Measurements from ENCODE around the gene ZNF500. TPM values are rescaled to one million over a fixed set of nuclear protein-coding genes. Genes with fewer than 3 reads are reported as not detected.

ZNF500 gene
- total RNA-seq, 4 donors from 2014 or later: 8.9 to 18.6 (median 10.9) TPM

DNA sequence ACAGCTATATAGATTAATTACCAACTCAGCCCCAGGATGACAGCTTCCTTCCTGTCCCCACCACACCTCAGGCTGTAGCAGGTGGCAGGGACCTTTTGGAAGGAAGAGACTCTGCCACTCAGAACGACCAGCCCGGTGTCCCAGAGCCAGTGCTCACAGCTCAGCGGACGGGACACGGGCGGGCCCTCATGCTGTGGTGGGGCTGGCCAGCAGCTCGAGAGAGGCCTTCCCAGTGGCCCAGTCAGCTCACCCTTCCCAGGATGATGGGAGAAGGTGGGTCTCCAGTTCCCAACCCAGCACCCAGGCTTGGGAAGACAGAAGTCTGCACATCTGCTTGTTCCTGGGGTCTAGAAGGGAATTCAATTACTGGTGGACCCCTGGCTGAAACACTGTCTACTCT lies 63.1 kb downstream of the ZNF500 start:
- DNase-seq (ENCODE audit: low spot score) (no peak), ATAC-seq (ENCODE audit: low FRiP score) (no peak)
- TF ChIP-seq, protein P1, sequence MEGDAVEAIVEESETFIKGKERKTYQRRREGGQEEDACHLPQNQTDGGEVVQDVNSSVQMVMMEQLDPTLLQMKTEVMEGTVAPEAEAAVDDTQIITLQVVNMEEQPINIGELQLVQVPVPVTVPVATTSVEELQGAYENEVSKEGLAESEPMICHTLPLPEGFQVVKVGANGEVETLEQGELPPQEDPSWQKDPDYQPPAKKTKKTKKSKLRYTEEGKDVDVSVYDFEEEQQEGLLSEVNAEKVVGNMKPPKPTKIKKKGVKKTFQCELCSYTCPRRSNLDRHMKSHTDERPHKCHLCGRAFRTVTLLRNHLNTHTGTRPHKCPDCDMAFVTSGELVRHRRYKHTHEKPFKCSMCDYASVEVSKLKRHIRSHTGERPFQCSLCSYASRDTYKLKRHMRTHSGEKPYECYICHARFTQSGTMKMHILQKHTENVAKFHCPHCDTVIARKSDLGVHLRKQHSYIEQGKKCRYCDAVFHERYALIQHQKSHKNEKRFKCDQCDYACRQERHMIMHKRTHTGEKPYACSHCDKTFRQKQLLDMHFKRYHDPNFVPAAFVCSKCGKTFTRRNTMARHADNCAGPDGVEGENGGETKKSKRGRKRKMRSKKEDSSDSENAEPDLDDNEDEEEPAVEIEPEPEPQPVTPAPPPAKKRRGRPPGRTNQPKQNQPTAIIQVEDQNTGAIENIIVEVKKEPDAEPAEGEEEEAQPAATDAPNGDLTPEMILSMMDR (IDR thresholded peaks at IDR 0.05): no peak

DNA sequence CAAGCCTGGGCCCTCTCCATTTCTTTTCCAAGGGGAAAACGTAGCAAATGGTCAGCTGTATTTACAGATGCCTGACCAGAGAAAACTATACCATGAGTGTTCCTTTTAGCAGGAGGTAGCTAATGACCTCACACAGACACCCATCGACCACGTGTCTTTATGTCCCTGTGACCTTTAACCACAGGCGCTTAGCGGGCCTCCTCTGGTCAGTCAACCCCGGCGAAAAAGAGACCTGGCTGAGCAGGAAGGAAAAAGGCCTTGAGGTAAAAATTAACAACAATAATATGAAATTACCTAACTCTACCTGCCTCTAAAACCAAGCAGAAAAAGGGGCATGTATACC lies 64.5 kb downstream of the ZNF500 start:
- TF ChIP-seq, protein P1 (IDR thresholded peaks at IDR 0.05): no peak
- no peak for ATAC-seq (ENCODE audit: low FRiP score)
- no peak for DNase-seq (ENCODE audit: low spot score)

DNA sequence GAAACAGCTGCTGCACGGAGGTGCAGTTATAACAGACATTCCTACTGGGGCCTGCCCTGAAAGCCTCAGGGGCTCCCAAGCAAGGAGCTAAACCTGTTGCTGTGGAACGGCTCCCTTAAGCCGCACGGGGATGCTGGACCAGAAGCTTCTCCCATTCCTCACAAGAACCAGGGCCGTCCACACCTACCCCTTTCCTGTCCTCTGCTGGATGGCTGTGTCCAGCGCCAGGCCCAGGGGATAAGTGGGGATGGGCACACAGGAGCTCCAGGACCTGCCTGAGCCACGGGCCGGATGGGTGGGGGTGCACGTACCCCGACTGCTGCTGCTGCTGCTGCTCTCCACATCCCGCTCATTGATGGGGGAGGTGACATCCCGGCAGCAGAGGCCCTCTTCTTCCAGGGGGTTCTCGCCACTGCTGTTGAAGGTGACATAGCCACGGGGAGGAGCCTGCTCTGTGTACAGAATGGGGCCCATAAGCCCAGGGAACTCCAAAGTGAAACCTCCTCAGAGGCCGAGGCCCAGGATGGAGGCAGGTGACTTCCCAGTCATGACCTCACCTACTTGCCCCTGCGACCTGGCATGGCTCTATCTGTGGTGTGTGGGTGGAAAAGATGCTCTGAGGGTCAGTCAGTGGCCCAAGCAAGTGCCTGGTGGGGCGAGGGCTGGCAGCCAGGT lies 65.0 kb downstream of the ZNF500 start:
- DNase-seq (ENCODE audit: low spot score): no peak
- TF ChIP-seq, protein P1 (IDR thresholded peaks at IDR 0.05): no peak

DNA sequence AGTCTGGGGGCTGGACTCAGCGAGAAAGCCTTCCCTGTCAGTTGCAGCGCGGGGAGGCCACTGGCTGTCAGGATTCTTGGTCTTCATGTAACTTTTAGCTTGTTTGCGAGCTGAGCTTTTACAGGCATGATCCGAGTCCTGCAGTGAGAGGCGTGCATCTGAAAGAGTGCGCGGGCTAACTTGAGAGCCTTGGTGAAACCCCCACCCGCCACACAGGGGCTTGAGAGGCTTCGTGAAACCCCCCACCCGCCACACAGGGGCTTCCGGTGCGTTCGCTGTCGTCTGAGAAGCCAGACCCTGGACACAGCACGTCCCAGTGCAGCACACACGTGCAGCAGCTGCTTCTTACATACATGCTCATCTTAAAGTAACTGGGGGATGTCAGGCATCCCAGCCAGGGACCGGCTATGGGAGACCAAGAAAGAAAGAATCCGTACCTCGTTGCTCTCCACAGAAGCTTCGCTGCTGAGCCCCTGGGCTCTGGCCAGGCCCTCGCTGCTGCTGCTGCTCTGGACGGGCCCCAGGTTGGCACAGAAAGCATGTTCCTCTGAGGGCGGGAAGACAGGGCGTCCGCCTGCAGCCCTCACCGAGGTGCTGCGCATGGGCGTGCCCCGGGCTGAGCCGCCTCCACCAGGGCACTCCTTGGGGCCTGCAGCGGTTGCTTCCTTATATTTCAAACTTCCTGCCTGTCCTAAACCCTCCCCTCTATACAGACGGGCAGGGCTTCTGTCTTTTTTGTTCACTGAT lies 65.8 kb downstream of the ZNF500 start:
- TF ChIP-seq, protein P1 (IDR thresholded peaks at IDR 0.05): no peak
- ATAC-seq (ENCODE audit: low FRiP score): no peak
- DNase-seq (ENCODE audit: low spot score): no peak

More for the DNA sequence above, 65.0 kb downstream of the ZNF500 start:
- no peak for ATAC-seq (ENCODE audit: low FRiP score)

DNA sequence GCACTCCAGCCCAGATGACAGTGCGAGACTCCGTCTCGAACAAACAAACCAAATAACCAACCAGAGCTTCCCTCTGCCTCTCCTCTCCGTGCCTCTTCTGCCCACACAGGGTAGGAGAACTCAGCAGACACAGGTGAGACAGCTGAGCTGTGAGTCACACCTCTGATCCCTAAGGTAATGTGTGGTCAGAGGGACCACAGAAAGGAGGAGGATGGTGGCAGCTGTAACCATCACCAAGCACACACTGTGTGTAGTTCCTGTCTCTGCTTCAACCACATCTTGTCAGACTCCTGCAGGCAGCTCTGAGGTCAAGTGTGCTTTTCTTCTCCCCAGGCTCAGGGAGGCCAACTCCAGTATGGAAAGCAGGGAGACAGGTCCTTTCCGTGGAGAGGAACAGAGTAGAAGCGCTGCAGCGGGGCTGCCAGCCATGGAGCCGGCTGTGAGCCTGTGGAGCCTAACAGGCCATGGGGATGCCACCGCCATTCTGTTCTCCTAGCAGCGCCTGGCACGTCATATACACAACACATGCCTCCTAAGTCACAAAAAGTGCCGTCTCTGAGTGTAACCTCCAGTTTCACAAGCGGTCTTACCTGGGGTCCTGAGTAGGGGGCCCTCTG lies 66.5 kb downstream of the ZNF500 start:
- ATAC-seq (ENCODE audit: low FRiP score) (no peak), DNase-seq (ENCODE audit: low spot score) (no peak)
- TF ChIP-seq, protein P1 (IDR thresholded peaks at IDR 0.05): no peak

DNA sequence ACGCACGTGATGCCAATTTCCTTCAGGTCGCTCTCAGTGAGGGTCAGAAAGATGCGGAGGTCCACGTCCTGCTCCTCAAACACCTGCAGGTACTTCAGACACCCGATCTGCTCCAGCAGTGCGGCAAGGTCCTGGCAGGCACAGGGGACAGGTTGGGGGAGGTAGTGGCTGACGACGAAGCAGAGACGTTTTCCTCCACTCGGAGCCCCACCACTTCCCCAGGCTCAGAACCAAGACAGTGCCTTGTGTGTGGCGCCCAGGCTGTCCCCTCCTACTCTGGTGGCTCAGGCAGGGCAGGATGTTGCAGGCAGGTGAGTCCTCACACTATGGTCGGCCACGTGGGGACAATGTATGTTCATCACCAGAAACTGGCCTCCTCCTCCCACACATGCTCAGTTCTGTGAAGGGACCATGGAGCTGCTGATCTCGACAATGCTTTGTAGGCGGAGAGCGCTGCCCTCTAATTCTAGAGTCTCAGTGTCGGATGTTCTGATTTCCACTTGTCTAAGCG lies 67.9 kb downstream of the ZNF500 start:
- TF ChIP-seq, protein P1 (IDR thresholded peaks at IDR 0.05): no peak
- DNase-seq (ENCODE audit: low spot score) (no peak), ATAC-seq (ENCODE audit: low FRiP score) (no peak)
